Measurements from ENCODE around the gene CAMSAP1.

CAMSAP1 gene

DNA sequence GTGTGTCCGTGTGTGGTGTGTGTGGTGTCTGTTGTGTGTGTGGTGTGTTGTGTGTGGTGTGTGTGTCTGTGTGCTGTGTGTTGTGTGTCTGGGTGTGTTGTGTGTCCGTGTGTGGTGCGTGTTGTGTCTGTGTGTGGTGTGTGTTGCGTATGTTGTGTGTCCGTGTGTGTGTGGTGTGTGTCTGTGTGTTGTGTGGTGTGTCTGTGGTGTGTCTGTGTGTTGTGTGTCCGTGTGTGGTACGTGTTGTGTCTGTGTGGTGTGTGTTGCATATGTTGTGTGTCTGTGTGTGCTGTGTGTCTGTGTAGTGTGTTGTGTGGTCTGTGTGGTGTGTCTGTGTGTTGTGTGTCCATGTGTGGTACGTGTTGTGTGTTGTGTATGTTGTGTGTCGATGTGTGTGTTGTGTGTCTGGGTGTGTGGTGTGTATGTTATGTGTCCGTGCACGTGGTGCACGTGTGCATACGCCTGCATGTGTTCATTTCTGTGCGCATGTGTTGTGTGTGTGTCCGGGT lies 133.1 kb downstream of the CAMSAP1 start:
- DNase-seq (ENCODE audit: low read depth), result no peak

- DNase-seq (ENCODE audit: low read depth), result no peak
Observed at GRCh38 chr9:135773530-135774238, 133.7 kb downstream of the CAMSAP1 start.

- DNase-seq (ENCODE audit: low read depth), result no peak
Observed at GRCh38 chr9:135772702-135773493, 134.4 kb downstream of the CAMSAP1 start.

- DNase-seq (ENCODE audit: low read depth), result no peak
Observed at GRCh38 chr9:135772056-135772646, 135.2 kb downstream of the CAMSAP1 start.

- no peak for DNase-seq (ENCODE audit: low read depth)
Observed at GRCh38 chr9:135771401-135772051, 135.8 kb downstream of the CAMSAP1 start.

DNA sequence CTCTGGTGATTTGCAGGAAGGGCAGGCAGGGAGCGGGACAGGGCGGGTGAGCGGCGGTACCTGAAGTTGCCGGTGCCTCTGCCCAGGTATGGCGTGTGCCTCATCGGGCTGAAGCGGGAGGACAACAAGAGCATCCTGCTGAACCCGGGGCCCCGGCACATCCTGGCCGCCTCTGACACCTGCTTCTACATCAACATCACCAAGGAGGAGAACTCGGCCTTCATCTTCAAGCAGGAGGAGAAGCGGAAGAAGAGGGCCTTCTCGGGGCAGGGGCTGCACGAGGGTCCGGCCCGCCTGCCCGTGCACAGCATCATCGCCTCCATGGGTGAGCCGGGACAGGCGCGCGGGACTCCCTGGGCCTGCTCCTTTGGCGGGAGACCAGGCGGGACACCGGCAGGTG lies 136.6 kb downstream of the CAMSAP1 start:
- no peak for DNase-seq (ENCODE audit: low read depth)

DNA sequence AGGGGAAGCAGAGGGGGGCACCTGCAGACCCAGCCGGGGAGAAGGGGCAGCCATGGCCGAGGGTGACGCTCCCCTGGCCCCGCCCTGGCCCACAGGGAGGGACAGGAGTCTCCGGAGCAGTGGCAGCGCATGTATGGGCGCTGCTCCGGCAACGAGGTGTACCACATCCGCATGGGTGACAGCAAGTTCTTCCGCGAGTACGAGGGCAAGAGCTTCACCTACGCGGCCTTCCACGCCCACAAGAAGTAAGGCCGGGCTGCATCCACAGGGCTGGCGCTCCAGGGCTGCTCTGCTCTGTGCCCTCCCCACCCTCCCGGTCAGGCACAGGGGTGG lies 137.2 kb downstream of the CAMSAP1 start:
- DNase-seq (ENCODE audit: low read depth), result no peak

GRCh38 chr9:135769489-135770202 lies 137.7 kb downstream of the CAMSAP1 start:
- DNase-seq (ENCODE audit: low read depth), result no peak

DNA sequence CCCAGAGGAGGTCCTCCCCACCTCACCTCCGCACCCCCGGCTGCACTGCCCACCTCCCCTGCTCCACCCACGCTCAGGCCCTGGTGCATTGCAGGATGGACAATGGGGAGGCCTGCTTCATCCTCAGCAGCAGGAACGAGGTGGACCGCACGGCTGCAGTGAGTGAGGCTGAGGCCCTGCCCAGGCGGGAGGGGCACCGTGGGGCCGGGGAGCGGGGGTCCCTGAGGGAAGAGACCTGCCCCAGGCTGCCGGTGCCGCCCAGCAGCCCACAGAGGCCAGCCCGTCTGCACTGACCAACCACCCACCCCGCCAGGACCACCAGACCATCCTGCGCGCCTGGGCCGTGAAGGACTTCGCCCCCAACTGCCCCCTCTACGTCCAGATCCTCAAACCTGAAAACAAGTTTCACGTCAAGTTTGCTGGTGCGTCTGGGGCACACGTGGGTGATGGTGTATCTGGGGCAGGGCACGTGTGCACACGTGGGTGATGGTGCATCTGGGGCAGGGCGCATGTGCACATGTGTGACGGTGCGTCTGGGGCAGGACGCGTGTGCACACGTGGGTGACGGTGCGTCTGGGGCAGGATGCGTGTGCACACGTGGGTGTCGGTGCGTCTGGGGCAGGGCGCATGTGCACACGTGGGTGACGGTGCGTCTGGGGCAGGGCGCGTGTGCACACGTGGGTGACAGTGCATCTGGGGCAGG lies 138.7 kb downstream of the CAMSAP1 start:
- DNase-seq (ENCODE audit: low read depth), result no peak

DNA sequence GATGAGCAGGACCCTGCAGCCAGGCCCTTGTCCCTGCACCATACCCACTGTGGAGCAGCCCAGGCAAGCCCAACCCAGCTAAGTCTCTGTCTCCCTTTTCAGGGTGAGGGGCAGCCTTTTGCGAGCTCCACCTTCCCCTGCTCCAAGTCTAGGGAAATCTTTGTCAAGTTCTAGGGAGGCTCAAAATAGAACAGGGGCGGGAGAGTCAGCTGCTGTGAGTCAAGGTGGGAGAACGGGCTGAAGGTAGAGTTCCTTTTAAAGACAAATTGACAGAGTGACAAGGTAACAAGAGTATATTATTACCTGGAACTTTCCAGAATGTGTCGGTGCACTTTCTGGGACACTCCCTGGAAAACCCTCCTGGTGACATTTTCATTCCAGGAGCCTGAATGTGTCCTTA lies 140.6 kb downstream of the CAMSAP1 start:
- no peak for DNase-seq (ENCODE audit: low read depth)

DNA sequence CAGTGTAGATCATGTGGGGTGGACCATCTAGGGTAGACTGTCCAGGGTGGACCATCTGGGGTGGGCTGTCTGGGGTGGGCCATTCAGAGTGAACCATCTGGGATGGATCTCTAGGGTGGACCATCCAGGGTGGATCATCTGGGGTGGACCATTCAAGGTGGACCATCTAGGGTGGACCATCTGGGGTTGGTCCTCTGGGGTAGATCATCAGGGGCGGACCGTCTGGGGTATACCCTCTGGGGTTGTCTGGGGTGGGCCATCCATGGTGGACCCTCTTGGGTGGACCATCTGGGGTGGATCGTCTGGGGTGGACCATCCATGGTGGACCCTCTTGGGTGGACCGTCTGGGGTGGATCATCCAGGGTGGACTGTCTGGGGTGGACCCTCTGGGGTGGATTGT lies 141.1 kb downstream of the CAMSAP1 start:
- no peak for DNase-seq (ENCODE audit: low read depth)

GRCh38 chr9:135765416-135765815 lies 141.9 kb downstream of the CAMSAP1 start:
- DNase-seq (ENCODE audit: low read depth), result no peak

GRCh38 chr9:135764731-135765130 lies 142.6 kb downstream of the CAMSAP1 start:
- DNase-seq (ENCODE audit: low read depth), result no peak

DNA sequence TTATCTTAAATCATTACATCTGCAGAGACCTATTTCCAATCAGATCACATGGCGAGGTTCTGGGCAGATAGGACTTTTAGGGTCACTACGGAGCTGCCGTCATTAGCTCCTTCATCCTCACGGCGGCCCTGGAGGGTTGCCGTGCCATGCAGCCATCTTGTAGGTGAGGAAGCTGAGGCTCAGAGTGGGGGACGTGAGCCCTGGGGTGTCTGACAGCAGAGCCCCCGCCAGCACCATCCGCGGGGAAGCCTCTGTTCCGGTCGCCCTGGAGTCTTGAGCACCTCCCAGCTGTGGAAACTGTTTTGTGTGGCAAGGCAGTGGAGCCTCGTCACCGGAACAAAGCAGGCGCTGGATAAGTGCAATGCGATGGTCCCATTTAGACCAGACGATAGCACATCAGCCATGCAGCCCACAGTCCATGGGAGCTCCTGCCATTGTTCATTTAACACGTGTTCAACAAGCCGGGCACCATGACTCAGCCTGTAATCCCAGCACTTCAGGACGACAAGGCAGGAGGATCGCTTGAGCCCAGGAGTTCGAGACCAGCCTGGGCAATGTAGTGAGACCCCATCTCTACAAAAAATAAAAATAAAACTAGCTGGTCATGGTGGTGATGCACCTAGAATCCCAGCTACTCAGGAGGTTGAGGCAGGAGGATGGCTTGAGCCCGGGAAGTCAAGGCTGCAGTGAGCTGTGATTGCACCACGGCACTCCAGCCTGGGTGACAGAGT lies 143.5 kb downstream of the CAMSAP1 start:
- DNase-seq (ENCODE audit: low read depth), result no peak

DNA sequence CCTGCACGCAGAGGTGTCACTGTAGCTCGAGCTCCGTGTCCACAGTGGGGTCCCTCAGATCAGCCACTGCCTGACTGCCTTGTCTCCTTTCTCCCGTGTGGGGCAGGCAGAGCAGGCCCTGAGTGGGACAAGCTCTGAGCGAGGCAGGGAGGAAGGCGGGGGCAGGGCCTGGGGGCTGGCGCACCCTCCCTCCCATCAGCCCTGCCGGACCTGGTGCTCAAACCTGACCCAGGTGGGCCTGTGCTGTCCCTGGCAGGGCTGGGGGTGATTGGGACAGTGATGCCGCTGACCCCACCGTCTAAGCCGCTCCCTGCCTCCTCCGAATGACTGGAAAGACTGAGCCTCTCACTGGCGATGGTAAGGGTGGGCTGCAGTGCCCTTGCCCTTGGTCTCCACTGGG lies 144.4 kb downstream of the CAMSAP1 start:
- no peak for DNase-seq (ENCODE audit: low read depth)

- no peak for DNase-seq (ENCODE audit: low read depth)
Observed at GRCh38 chr9:135761845-135762168, 145.5 kb downstream of the CAMSAP1 start.

- DNase-seq (ENCODE audit: low read depth), result no peak
Observed at GRCh38 chr9:135761150-135761844, 146.0 kb downstream of the CAMSAP1 start.

GRCh38 chr9:135760465-135760864 lies 146.9 kb downstream of the CAMSAP1 start:
- no peak for DNase-seq (ENCODE audit: low read depth)

DNA sequence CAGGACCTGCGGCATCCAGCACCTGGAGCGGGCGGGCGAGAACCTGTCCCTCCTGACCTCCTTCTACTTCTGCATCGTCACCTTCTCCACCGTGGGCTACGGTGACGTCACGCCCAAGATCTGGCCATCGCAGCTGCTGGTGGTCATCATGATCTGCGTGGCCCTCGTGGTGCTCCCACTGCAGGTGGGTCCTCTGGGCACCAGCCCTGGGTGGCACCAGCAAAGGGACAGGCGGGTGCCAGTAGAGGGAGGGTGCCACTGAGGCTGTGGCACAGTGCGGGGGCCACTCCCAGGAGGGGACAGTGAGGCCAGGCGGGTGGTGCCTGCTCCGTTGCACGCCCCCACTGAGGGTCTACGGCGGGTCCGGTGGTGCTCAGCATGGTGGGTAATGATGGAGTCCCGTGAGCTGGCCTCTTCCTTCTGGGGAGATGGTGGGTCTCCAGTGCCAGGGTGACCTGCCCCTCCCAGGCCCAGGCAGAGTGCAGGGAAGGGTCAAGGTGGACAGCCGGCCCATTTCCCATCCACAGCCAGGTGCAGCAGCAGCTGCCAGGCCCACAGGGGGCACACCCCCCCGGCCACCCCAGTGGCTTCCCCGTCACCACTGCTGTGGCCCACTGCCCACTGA lies 147.6 kb downstream of the CAMSAP1 start:
- no peak for DNase-seq (ENCODE audit: low read depth)

DNA sequence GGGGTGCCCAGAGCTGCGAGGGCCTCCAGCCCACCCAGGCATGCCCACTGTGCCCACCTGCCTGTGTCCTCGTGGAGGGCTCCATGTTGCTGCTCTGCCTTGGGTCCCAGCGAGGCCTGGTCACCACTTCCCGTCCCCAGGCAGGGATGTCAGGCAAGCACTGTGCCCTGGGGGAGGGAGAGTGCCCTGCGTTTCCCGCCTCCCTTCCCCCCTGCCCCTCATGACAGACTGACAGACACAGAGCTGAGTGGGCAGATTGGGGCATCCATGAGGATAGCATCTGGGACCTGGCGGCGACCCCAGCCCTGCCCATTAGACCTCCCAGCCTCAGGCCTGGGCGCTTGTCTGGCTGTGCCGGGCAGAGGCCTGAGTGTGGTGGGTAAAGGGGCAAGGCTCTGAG lies 148.5 kb downstream of the CAMSAP1 start:
- no peak for DNase-seq (ENCODE audit: low read depth)

Measured in T follicular helper cell (primary cell).